HCT116 (cell line): ENCODE measurements around the gene CREG2. TPM values are rescaled to one million over a fixed set of nuclear protein-coding genes. Genes with fewer than 3 reads are reported as not detected.

Experiments
- ATAC-seq: fragments of 200-7000 bp; cut with Tn5 transposase; 2 replicates; pipeline ENCODE4 v1.9.1; 2020; ENCODE audit warnings: mild to moderate bottlenecking, moderate library complexity
- BruUV-seq: library from RNA; stranded (reverse); fragments of 400-500 nt; replicated peaks from 2 replicates; lab custom pipeline; 2021; lab: Mats Ljungman, UMichigan
- CTCF ChIA-PET: fragments of 300-600 bp; sonication (Branson Sonifier 250); formaldehyde crosslinking; loops from one replicate; lab custom pipeline; 2021; ENCODE audit warnings: antibody characterized with exemption; lab: Charles Lee
- POLR2A ChIA-PET: fragments of 300-600, 350-600 bp; sonication (Branson Sonifier 250); formaldehyde crosslinking; loops from one replicate; lab custom pipeline; 2021; ENCODE audit warnings: antibody characterized with exemption; lab: Charles Lee
- RAD21 ChIA-PET, 2 experiments: fragments of 300-600 bp; sonication (Branson Sonifier 250); formaldehyde crosslinking; loops; one replicate each; lab custom pipeline; 2023; ENCODE audit warnings: low total read pairs in 2 of 2; ENCODE audit not compliant: uncharacterized antibody in 2 of 2, unreplicated experiment in 2 of 2, low non-redundant PET in 1 of 2; lab: Charles Lee
- DNase-seq: peaks from one replicate; pipeline ENCODE4 v3.0.0-alpha.2; 2010; ENCODE audit warnings: low read depth, low spot score
- H2AFZ ChIP-seq: fragments of 200-600 bp; shearing (Covaris generic), sonication (generic); 2 replicates; pipeline ENCODE4 v1.6.1; 2017; ENCODE audit warnings: low read depth, mixed run types, mixed read lengths, antibody characterized with exemption, low read length; ENCODE audit not compliant: poor library complexity, severe bottlenecking
- H3K27ac ChIP-seq: 2 replicates; pipeline ENCODE4 v1.5.1; 2012; ENCODE audit warnings: low read depth, low read length
- H3K27me3 ChIP-seq: fragments of 200-600 bp; sonication (generic); 2 replicates; pipeline ENCODE4 v1.6.1; 2016; ENCODE audit warnings: mixed run types, low read length, mixed read lengths; ENCODE audit not compliant: insufficient read depth
- H3K36me3 ChIP-seq, 2 experiments: fragments of 200-500 bp in 1 of 2; fragments of 200-600 bp in 1 of 2; sonication (Bioruptor generic) in 1 of 2; sonication (generic) in 1 of 2; 2 replicates each; pipeline versions ENCODE4 v1.5.1 to v1.6.1; 2014 to 2016; ENCODE audit warnings: low read length in 2 of 2, inconsistent platforms in 1 of 2, mixed read lengths in 1 of 2, mixed run types in 1 of 2; ENCODE audit not compliant: insufficient read depth in 2 of 2, control insufficient read depth in 1 of 2
- H3K4me1 ChIP-seq, 2 experiments: fragments of 200-600 bp in 1 of 2; sonication (generic) in 1 of 2; 2 replicates each; pipeline versions ENCODE4 v1.5.1 to v1.6.1; 2012 to 2017; ENCODE audit warnings: low read length in 2 of 2, inconsistent platforms in 1 of 2, mild to moderate bottlenecking in 1 of 2, mixed read lengths in 1 of 2, mixed run types in 1 of 2, moderate library complexity in 1 of 2; ENCODE audit not compliant: insufficient read depth in 2 of 2, control insufficient read depth in 1 of 2
- H3K4me2 ChIP-seq: fragments of 200-600 bp; sonication (generic); 2 replicates; pipeline ENCODE4 v1.6.1; 2017; ENCODE audit warnings: mixed run types, low read length, mixed read lengths
- H3K4me3 ChIP-seq, 2 experiments: fragments of 200-600 bp in 1 of 2; sonication (generic) in 1 of 2; replicated peaks in 1 of 2; 2 replicates each; pipeline ENCODE4 v1.5.1; 2011 to 2016; ENCODE audit warnings: low read length in 2 of 2, control low read depth in 1 of 2, low read depth in 1 of 2, mild to moderate bottlenecking in 1 of 2, mixed read lengths in 1 of 2, mixed run types in 1 of 2
- H3K79me2 ChIP-seq: fragments of 200-600 bp; sonication (generic); 2 replicates; pipeline ENCODE4 v1.6.1; 2017; ENCODE audit warnings: mild to moderate bottlenecking, mixed run types, low read length, moderate library complexity, mixed read lengths; ENCODE audit not compliant: insufficient read depth
- H3K9ac ChIP-seq: fragments of 200-600 bp; sonication (generic); 2 replicates; pipeline ENCODE4 v1.6.1; 2016; ENCODE audit warnings: low read length, mixed read lengths
- H3K9me2 ChIP-seq: fragments of 200-600 bp; sonication (generic), shearing (Covaris generic); 2 replicates; pipeline ENCODE4 v1.6.1; 2017; ENCODE audit warnings: mixed run types, mild to moderate bottlenecking, moderate library complexity; ENCODE audit not compliant: insufficient read depth
- H3K9me3 ChIP-seq, 2 experiments: fragments of 200-500 bp in 1 of 2; fragments of 200-600 bp in 1 of 2; sonication (Bioruptor generic) in 1 of 2; sonication (generic) in 1 of 2; 2 replicates each; pipeline ENCODE4 v1.6.1; 2014 to 2017; ENCODE audit warnings: low read length in 2 of 2, mixed read lengths in 2 of 2, inconsistent platforms in 1 of 2, low read depth in 1 of 2, mild to moderate bottlenecking in 1 of 2, mixed run types in 1 of 2, moderate library complexity in 1 of 2; ENCODE audit not compliant: control insufficient read depth in 1 of 2, insufficient read depth in 1 of 2
- H4K20me1 ChIP-seq: fragments of 200-600 bp; sonication (generic), shearing (Covaris generic); 2 replicates; pipeline ENCODE4 v1.6.1; 2017; ENCODE audit warnings: mixed run types, mild to moderate bottlenecking, moderate library complexity; ENCODE audit not compliant: insufficient read depth
- POLR2AphosphoS5 ChIP-seq: IDR thresholded peaks from 2 replicates; pipeline ENCODE4 v1.6.1; 2011; ENCODE audit warnings: mild to moderate bottlenecking, low read depth, low read length, moderate library complexity
- RAD21 ChIP-seq: IDR thresholded peaks from 2 replicates; pipeline ENCODE4 v1.6.1; 2012; ENCODE audit warnings: low read depth, mild to moderate bottlenecking
- REST ChIP-seq: IDR thresholded peaks from 2 replicates; pipeline ENCODE4 v1.6.1; 2012; ENCODE audit warnings: low read depth
- SIN3A ChIP-seq: IDR thresholded peaks from 2 replicates; pipeline ENCODE4 v1.6.1; 2012; ENCODE audit warnings: low read depth
- SRF ChIP-seq: IDR thresholded peaks from 2 replicates; pipeline ENCODE4 v1.6.1; 2012; ENCODE audit warnings: low read depth
- TCF7L2 ChIP-seq: IDR thresholded peaks from 2 replicates; pipeline ENCODE4 v1.7.0; 2011; ENCODE audit warnings: borderline replicate concordance, inconsistent platforms; ENCODE audit not compliant: insufficient read depth, insufficient read length; ENCODE audit errors: extremely low read depth
- intact Hi-C: fragments of 100-400 bp; cut with micrococcal nuclease; formaldehyde crosslinking; loops from 2 replicates; pipeline ENCODE4 v1.10.0; 2022
- total RNA-seq: library from RNA; stranded (reverse); gene quantifications from one replicate; pipeline ENCODE4 v1.2.1, GENCODE V29; 2021; ENCODE audit not compliant: unreplicated experiment
- TF ChIP-seq, protein P1 (sequence below): IDR thresholded peaks from 2 replicates; pipeline ENCODE4 v1.6.1; 2012
- TF ChIP-seq, protein P2 (sequence below): IDR thresholded peaks from 2 replicates; pipeline ENCODE4 v1.6.1; 2012

CREG2 gene
- total RNA-seq, 1 experiment from 2014 or later, result 0.12 TPM

- Histone ChIP-seq H3K36me3 (peaks cover 0 to 6% of the 10 kb centered on the region in 2 experiments; a peak in 1 of 4 replicates), H3K9me2 (no peaks in the 10 kb centered on the region), H3K4me2 (peak overlapping the region; percentile 84), H3K27me3 (no peaks in the 10 kb centered on the region), H4K20me1 (peaks cover 3% of the 10 kb centered on the region; the same call in 1 of the 2 replicates), H3K4me3 (peak overlapping the region; percentile 72 to 86), H3K4me1 (peaks cover 16 to 43% of the 10 kb centered on the region in 2 experiments), H2AFZ (no peak overlapping the region), H3K9me3 (no peaks in the 10 kb centered on the region), H3K79me2 (peaks cover 59% of the 10 kb centered on the region), H3K9ac (peak overlapping the region; percentile 89), H3K27ac (peak overlapping the region; percentile 75; the same call in 1 of the 2 replicates)
- DNase-seq (no peak), ATAC-seq (no peak)
- TF ChIP-seq SIN3A, result no peak
- no peak for TF ChIP-seq REST
- no peak for TF ChIP-seq POLR2AphosphoS5
- TF ChIP-seq RAD21, result no peak
- TF ChIP-seq TCF7L2, result no peak
- TF ChIP-seq, protein P1, sequence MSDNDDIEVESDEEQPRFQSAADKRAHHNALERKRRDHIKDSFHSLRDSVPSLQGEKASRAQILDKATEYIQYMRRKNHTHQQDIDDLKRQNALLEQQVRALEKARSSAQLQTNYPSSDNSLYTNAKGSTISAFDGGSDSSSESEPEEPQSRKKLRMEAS, result no peak
- TF ChIP-seq, protein P2, sequence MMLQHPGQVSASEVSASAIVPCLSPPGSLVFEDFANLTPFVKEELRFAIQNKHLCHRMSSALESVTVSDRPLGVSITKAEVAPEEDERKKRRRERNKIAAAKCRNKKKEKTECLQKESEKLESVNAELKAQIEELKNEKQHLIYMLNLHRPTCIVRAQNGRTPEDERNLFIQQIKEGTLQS, result no peak
- TF ChIP-seq SRF, result no peak
- no TSS peak for BruUV-seq
- ChIA-PET CTCF (no interaction called here), RAD21 (no interaction called here), POLR2A (interaction anchor here (1.2 kb wide), 1 partner anchor 26 kb away, joined by 3 read pairs; no protein-coding TSS in a partner anchor)
- intact Hi-C loops, result no loop called here
Measured at GRCh38 chr2:101307503-101307902, 79.8 kb downstream of the CREG2 start.
